Loucy (cell line): ENCODE measurements around the gene CDH24.

Experiments used
- CTCF ChIP-seq: fragments of 200-600 bp; sonication (generic); conservative IDR thresholded peaks from 2 replicates; pipeline ENCODE4 v1.5.1; 2014; ENCODE audit warnings: mild to moderate bottlenecking, antibody characterized with exemption, low read length
- EZH2phosphoT487 ChIP-seq: fragments of 200-600 bp; IDR thresholded peaks from 2 replicates; pipeline ENCODE4 v1.6.1; 2018; ENCODE audit warnings: antibody characterized with exemption, mild to moderate bottlenecking, moderate library complexity, borderline replicate concordance

GRCh38 chr14:23023022-23023794 is 34.1 kb downstream of the CDH24 start:
- TF ChIP-seq CTCF (no peak), EZH2phosphoT487 (no peak)
